Lung (tissue), 12 donors: Measurements from ENCODE around the gene LHFPL3. TPM values are rescaled to one million over a fixed set of nuclear protein-coding genes. Genes with fewer than 3 reads are reported as not detected.

Experiments used
- ATAC-seq: fragments of 200-7000 bp; cut with Tn5 transposase; one replicate; pipeline ENCODE4 v1.9.1; 2020; ENCODE audit warnings: moderate number of reproducible peaks; ENCODE audit not compliant: insufficient read depth, low FRiP score
- DNase-seq, 3 donors: peaks; one replicate each; pipeline ENCODE4 v3.0.0-alpha.2; 2013 to 2017
- H3K27ac ChIP-seq, 2 donors: one replicate each; pipeline ENCODE4 v1.5.1; 2013; ENCODE audit warnings: mild to moderate bottlenecking in 2 of 2, moderate library complexity in 2 of 2, control low read depth in 1 of 2, inconsistent platforms in 1 of 2, low read depth in 1 of 2, low read length in 1 of 2
- H3K27me3 ChIP-seq, 3 donors: one replicate each; pipeline ENCODE4 v1.5.1; 2013; ENCODE audit warnings: low read length in 2 of 3; ENCODE audit not compliant: control insufficient read depth in 3 of 3, insufficient read depth in 3 of 3
- H3K36me3 ChIP-seq, 4 donors: one replicate each; pipeline ENCODE4 v1.5.1; 2013; ENCODE audit warnings: low read length in 4 of 4, mild to moderate bottlenecking in 1 of 4, moderate library complexity in 1 of 4; ENCODE audit not compliant: control insufficient read depth in 4 of 4, insufficient read depth in 4 of 4
- H3K4me1 ChIP-seq, 5 donors: one replicate each; pipeline ENCODE4 v1.5.1; 2013; ENCODE audit warnings: low read length in 5 of 5, mild to moderate bottlenecking in 2 of 5, moderate library complexity in 1 of 5; ENCODE audit not compliant: control insufficient read depth in 5 of 5, insufficient read depth in 5 of 5
- H3K4me3 ChIP-seq: one replicate; pipeline ENCODE4 v1.5.1; 2013; ENCODE audit warnings: mild to moderate bottlenecking, control low read depth, moderate library complexity
- H3K9ac ChIP-seq, 2 donors: one replicate each; pipeline ENCODE4 v1.5.1; 2013; ENCODE audit warnings: low read length in 2 of 2, control low read depth in 1 of 2; ENCODE audit not compliant: insufficient read depth in 1 of 2
- H3K9me3 ChIP-seq, 4 donors: one replicate each; pipeline ENCODE4 v1.5.1; 2013; ENCODE audit warnings: low read length in 3 of 4, mild to moderate bottlenecking in 1 of 4, moderate library complexity in 1 of 4; ENCODE audit not compliant: control insufficient read depth in 4 of 4, insufficient read depth in 3 of 4
- WGBS, 2 donors: extraction: QIAGEN DNeasy Blood & Tissue Kit; methylation state at CpG; one replicate each; pipeline ENCODE4 v1.1.7; 2013; 5-methylcytosine and 5-hydroxymethylcytosine counted together
- polyA plus RNA-seq, 2 donors: library from polyadenylated mRNA; stranded (reverse); fragments of 200-250 nt; gene quantifications; one replicate each; pipeline ENCODE4 v1.2.1, GENCODE V29; 2013
- total RNA-seq, 2 donors: library from RNA; depleted of rRNA in 1 of 2; stranded (reverse); fragments of >200 nt in 1 of 2; gene quantifications; one replicate each; pipeline ENCODE4 v1.2.1, GENCODE V29; 2014 to 2021
- TF ChIP-seq, protein P1 (sequence below): IDR thresholded peaks from 2 replicates; pipeline ENCODE4 v1.5.1; 2012; ENCODE audit warnings: mild to moderate bottlenecking; ENCODE audit errors: control extremely low read depth, extremely low read depth
- donor health status: control.
- donor health status: control.
- donor health status: Bipolar disorder and iron deficiency.
- donor health status: healthy.
- donor health status: DM: yes; HTN: yes; CAD: no.

The LHFPL3 gene
- total and polyA plus RNA-seq, 4 donors, result not detected

DNA sequence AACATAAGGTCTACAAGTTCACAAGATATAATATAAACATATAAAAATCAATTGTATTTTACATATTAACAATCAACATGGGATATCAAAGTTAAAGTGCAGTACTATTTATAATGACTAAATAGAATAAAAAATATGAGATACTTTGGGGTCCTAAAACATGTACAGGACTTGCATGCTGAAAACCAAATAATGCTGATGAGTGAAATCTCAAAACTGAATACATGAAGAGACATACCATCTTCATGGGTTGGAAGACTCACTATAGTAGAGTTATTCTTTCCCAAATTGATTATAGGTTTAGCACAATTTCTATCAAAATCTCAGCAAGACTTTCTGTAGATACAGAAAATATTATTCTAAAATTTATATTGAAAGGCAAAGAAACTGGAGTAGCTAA is 181.5 kb downstream of the LHFPL3 start:
- Histone ChIP-seq H3K9ac (no peak overlapping the region), H3K27ac (no peak overlapping the region), H3K9me3 (no peaks in the 10 kb centered on the region), H3K36me3 (no peaks in the 10 kb centered on the region), H3K4me1 (no peaks in the 10 kb centered on the region), H3K27me3 (no peaks in the 10 kb centered on the region), H3K4me3 (no peak overlapping the region)
- ATAC-seq (no peak), DNase-seq (no peak)
- TF ChIP-seq, protein P1, sequence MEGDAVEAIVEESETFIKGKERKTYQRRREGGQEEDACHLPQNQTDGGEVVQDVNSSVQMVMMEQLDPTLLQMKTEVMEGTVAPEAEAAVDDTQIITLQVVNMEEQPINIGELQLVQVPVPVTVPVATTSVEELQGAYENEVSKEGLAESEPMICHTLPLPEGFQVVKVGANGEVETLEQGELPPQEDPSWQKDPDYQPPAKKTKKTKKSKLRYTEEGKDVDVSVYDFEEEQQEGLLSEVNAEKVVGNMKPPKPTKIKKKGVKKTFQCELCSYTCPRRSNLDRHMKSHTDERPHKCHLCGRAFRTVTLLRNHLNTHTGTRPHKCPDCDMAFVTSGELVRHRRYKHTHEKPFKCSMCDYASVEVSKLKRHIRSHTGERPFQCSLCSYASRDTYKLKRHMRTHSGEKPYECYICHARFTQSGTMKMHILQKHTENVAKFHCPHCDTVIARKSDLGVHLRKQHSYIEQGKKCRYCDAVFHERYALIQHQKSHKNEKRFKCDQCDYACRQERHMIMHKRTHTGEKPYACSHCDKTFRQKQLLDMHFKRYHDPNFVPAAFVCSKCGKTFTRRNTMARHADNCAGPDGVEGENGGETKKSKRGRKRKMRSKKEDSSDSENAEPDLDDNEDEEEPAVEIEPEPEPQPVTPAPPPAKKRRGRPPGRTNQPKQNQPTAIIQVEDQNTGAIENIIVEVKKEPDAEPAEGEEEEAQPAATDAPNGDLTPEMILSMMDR, result no peak

DNA sequence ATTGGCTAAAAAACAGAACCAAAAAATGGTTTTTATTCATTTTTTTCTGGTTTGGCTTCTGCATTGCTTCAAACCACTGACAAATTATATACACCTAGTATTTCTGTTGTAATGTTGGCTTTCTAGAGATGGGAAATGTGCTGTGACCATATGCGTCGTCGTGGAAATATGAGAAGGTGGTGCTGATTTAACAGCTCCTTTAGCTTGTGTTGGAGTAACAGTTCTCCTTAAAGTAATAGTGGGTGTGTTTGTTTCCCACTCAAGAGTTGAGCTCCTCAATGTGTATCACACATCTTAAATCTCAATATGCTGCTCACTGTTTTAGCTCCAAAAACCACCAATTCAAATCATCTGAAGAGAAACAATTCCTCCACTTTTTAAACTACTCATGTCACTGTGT is 196.4 kb downstream of the LHFPL3 start:
- ATAC-seq (no peak), DNase-seq (no peak)
- Histone ChIP-seq H3K27ac (no peak overlapping the region), H3K4me1 (no peaks in the 10 kb centered on the region), H3K9ac (no peak overlapping the region), H3K27me3 (no peaks in the 10 kb centered on the region), H3K36me3 (no peaks in the 10 kb centered on the region), H3K9me3 (no peaks in the 10 kb centered on the region), H3K4me3 (no peak overlapping the region)
- TF ChIP-seq, protein P1, result no peak
- 69 to 81% methylated on average over 3 of the region's 3 CpGs for WGBS, 2 donors

DNA sequence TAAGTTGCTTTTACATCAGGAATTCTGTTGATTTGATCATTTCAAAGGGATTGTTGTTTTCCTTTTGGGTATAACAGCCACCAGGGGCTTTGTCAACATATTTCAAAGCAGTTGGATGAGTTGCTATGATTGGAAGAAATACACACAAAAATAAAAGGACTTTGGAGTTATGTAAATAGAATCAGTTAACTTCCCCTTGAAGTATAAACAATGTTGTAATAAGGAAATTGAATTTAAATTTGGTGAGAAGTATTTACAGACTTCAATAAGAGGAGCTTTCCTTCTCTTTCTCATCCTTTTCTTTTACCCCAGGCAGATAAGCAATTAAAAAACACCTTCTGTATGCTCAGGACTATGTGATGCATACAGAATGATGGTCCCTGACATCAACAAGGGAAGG is 199.7 kb downstream of the LHFPL3 start:
- DNase-seq (no peak), ATAC-seq (no peak)
- H3K36me3 ChIP-seq, result no peaks in the 10 kb centered on the region
- H3K27me3 ChIP-seq, result no peaks in the 10 kb centered on the region
- no peaks in the 10 kb centered on the region for H3K4me1 ChIP-seq
- H3K9ac ChIP-seq, result no peak overlapping the region
- TF ChIP-seq, protein P1, result no peak
- H3K9me3 ChIP-seq, result no peaks in the 10 kb centered on the region
- H3K27ac ChIP-seq, result no peak overlapping the region
- H3K4me3 ChIP-seq, result no peak overlapping the region

DNA sequence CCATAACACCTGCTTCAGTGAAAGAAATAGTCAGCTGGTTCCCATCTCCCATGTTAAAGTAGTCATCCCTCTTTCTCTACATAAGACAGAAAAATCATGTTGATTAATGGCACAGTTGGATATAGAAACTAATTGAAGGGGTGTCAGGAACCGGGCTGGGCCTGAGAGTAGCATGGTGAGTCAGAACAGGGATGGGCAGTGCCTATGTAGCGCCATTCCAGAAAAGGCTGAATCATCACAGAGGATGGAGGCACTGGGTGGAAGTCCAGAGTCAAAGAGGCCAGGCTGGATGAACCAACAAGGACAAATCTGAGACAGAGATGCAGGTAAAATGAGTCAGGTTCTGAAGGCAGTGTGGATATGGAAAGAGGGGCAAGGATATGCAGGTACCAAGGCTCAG is 201.2 kb downstream of the LHFPL3 start:
- Histone ChIP-seq H3K4me1 (no peaks in the 10 kb centered on the region), H3K27ac (no peak overlapping the region), H3K9ac (no peak overlapping the region), H3K9me3 (no peaks in the 10 kb centered on the region), H3K27me3 (no peaks in the 10 kb centered on the region), H3K36me3 (no peaks in the 10 kb centered on the region), H3K4me3 (no peak overlapping the region)
- no peak for ATAC-seq
- no peak for DNase-seq
- TF ChIP-seq, protein P1, result no peak
- 77 to 84% methylated on average over 2 of the region's 2 CpGs for WGBS, 2 donors
